Activated naive CD4-positive, alpha-beta T cell treated with anti-CD3 and anti-CD28 coated beads, Interleukin-2, amount 50 U/mL, for 72 hours (primary cell): ENCODE results near the gene GLUL. TPM values are rescaled to one million over a fixed set of nuclear protein-coding genes. Genes with fewer than 3 reads are reported as not detected.
"Not testable (repeated sequence)": the region's sequence is repeated elsewhere in the genome, so short reads cannot be mapped to it uniquely, and the experiment has no call there.

ENCODE experiments used
- ATAC-seq, 2 donors: fragments of 150-1000 bp; cut with Tn5 transposase; 2 replicates each; pipeline ENCODE4 v1.10.0; 2021; ENCODE audit warnings: mild to moderate bottlenecking in 2 of 2, moderate library complexity in 2 of 2
- DNase-seq, 2 donors: peaks; one replicate each; pipeline ENCODE4 v3.0.0; 2021 to 2022; ENCODE audit warnings: low spot score in 2 of 2
- H3K27ac Mint-ChIP-seq, 2 donors: one replicate each; pipeline ENCODE4 v1.8.0; 2022; ENCODE audit warnings: mild to moderate bottlenecking in 2 of 2, mixed read lengths in 2 of 2
- H3K36me3 Mint-ChIP-seq, 2 donors: one replicate each; pipeline ENCODE4 v1.8.0; 2022; ENCODE audit warnings: mixed read lengths in 2 of 2
- H3K9me3 Mint-ChIP-seq, 2 donors: one replicate each; pipeline ENCODE4 v1.8.0; 2022; ENCODE audit warnings: mixed read lengths in 2 of 2
- total RNA-seq, 2 donors: library from RNA; stranded (reverse); gene quantifications; one replicate each; pipeline ENCODE4 v1.2.3, GENCODE V29; 2022

The GLUL gene
- total RNA-seq, 2 donors from 2014 or later = 106 to 201 TPM

DNA sequence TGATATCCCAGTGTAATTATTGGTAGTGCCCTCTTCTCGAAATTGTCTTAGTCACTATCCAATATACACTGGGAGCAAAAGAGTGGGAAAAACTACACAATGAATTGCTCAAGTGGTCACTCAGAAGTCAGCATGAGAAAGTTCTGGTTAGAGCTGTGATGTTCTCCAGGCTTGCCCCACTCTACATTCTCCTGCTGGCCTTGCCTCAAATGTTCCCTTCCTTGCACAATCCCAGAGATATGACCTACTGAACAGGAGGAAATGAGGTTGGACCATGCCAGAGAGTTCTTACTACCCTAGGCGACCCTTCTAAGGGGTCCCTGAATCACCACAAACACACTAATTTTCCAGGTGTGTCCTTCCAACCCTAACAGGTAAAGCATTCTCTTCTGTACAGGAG is 40.8 kb downstream of the GLUL start:
- Mint-ChIP-seq H3K9me3 (no peaks in the 10 kb centered on the region), H3K36me3 (no peaks in the 10 kb centered on the region), H3K27ac (no peak overlapping the region)
- DNase-seq = no peak
- ATAC-seq = no peak

DNA sequence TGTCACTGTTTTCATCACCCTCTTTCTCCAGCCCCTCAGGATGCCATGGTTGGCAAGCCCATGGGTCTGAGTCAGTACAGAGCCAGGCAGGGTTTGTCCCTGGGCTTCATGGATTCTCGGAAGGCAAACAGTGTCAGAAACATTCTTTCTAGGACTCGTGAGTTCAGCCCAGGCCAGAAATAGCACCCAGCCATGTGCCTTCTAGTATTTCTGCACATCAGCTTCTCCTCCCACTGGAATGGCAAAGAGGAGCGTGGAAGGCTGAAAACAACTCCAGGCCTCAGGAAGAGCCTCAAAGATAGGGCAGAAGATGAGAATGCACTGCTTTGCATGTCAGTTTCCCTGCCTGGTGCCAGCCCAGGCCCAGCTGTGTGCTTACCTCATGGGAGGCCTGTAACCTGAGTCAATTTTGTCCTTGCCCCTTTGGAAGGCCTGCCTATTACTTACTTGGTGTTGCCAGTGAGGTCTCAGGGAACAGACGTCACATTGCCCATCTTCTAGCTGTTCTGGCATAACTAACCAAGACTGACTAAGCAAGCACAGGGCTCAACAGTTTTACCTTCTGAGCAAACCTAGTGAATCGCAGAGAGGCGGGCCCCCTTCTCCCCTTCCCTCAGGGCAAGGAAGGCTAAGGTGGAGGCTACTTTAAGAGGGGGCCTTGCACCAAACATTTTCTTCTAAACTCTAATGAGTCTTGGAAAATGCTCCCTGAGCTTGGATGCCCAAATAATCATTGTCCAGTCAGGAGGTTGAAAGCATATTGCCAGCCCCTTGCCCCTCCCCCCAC is 42.4 kb downstream of the GLUL start:
- Mint-ChIP-seq H3K27ac (no peak overlapping the region), H3K9me3 (no peaks in the 10 kb centered on the region), H3K36me3 (no peaks in the 10 kb centered on the region)
- ATAC-seq (no peak), DNase-seq (no peak)

DNA sequence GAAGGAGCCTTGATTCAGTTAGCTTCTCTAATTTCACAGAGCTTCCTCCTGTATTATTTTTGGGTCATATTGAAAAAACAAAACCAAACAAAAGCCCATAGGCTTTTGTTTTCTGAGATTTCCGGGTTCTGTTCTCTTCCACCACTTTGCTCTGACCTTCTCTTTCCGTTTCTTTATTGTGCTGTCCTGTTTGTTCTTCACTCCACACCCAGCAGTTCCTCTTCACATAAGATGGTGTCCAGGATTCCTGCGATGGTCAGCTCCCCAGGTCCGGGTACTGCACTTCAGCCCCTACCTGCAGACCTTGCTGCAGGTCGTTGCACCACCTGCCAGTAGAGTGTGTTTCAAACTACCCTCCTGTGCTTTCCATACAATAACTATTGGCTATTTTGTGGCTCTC is 44.6 kb downstream of the GLUL start:
- no peak overlapping the region for H3K27ac Mint-ChIP-seq
- H3K36me3 Mint-ChIP-seq = no peaks in the 10 kb centered on the region
- ATAC-seq (no peak), DNase-seq (no peak)
- no peaks in the 10 kb centered on the region for H3K9me3 Mint-ChIP-seq

DNA sequence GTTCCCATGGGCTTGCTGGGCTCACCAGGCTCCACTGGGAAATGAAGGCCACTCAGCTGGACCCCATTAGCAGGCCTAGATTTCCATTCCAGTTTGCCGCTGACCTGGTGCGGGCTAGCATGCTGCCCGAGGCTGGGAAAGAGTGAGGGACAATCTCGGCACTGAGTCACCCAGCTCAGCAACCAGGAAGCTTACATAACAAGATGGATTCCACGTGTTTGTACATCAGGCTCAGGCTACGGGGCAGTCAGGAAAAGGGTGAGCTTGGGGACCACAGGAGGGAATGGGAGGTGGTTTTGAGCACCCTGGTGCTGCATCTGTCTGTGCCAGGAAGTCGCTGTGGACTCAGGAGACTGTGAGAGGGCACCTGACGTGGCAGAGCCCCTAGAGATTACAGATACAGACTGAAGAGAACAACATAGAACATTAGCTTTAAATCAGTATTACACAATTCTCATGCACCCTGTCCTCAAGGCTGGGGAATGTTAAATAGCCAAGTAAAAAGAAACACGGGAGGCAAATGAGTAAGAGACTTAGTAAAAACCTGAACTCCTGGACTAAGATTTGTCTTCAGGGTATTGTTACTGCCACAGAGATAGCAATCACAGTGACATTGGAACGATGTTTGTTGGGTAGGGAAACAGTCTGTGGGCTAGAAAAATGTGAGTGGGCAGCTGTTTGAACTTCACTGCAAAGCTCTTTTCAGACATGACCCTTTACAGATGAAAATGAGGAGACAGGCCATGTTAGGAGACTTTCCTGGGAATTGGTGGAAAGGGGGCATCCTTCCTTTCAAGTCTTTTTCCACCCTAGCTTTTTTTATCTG is 51.1 kb downstream of the GLUL start:
- no peak for DNase-seq
- peak overlapping the region in 1 of 2 donors; percentile 57 for H3K27ac Mint-ChIP-seq
- no peaks in the 10 kb centered on the region for H3K36me3 Mint-ChIP-seq
- no peaks in the 10 kb centered on the region for H3K9me3 Mint-ChIP-seq
- ATAC-seq = no peak

DNA sequence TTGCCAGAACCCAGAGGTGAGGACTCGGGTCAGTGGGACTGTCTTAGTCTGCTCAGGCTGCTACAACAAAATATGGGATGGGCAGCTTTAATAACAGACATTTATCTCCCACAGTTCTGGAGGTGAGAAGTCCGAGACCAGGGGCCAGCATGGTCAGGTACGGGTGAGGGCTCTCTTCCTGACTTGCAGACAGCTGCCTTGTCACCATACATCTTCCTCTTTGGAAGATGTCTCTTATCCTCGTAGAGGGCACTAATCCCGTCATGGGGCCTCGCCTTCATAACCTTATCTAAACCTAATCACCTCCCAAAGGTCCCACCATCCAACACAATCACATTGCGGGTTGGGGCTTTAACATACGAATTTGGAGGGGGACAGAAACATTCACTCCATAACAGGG is 51.9 kb downstream of the GLUL start:
- DNase-seq (no peak), ATAC-seq (no peak)
- H3K36me3 Mint-ChIP-seq = no peaks in the 10 kb centered on the region
- H3K27ac Mint-ChIP-seq = peak overlapping the region in 1 of 2 donors; percentile 57
- no peaks in the 10 kb centered on the region for H3K9me3 Mint-ChIP-seq

DNA sequence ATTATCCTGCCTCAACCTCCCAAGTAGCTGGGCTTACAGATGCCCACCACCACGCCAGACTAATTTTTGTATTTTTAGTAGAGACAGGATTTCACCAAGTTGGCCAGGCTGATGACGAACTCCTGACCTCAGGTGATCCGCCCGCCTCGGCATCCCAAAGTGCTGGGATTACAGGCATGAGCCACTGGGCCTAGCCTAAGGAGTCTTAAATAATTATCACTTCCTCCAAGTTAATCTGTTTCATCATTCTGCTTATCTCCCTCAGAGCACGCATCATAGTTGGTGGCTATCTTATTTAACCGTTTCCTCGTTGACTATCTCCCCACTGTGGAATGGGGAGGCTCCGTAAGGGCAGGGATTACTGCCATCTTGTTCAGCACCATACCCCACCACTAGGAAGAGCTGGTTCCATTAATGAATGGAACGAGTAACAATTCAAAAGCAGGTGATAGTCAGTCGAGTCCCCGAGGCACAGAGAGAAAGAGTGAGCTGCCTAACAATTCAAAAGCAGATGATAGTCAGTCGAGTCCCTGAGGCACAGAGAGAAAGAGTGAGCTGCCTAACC is 52.7 kb downstream of the GLUL start:
- H3K27ac Mint-ChIP-seq = no peak overlapping the region
- H3K9me3 Mint-ChIP-seq = no peaks in the 10 kb centered on the region
- H3K36me3 Mint-ChIP-seq = no peaks in the 10 kb centered on the region

DNA sequence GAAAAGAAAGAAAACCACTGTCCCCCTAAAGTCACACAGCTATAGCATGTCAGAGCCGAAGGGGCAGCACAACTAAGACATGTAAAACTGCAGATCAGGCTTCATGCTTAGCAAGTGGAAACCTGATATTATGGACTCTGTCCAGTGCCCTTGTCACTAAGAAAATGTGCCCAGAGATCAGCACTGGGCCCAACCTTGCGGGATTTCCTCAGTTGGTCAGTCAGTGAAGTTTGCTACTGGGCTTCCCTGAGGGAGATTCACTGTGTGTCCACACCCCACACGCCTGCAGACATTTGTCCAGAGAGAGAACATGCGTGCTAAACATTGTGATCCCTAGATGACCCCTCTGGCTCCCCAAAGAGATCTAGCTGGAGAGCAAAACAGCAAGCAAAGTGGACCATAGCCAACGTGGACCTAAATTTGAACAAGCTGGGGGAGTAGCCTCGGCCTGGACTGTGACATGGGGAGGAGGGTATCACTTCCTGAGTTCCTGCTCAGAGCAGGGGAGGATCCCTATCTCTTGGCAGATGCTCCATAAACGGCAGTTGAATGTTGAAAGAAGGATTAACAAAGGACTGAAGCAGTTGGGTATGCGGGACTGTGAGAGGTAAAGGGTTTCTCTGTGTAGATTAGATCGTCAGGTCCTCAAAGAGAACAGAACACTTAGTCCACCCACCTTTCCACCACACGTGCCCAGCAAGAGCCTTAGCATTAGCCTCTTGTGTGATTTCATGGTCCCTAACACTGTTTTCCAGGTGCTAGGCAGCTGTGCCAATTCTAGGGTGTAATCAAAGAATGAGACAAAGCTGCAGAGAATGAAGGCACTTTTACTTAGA is 53.6 kb downstream of the GLUL start:
- H3K27ac Mint-ChIP-seq = peak overlapping the region in 1 of 2 donors; percentile 9
- DNase-seq (no peak), ATAC-seq (no peak)
- H3K9me3 Mint-ChIP-seq = no peaks in the 10 kb centered on the region
- H3K36me3 Mint-ChIP-seq = no peaks in the 10 kb centered on the region

More for the DNA sequence above, 52.7 kb downstream of the GLUL start:
- ATAC-seq (no peak), DNase-seq (no peak)

DNA sequence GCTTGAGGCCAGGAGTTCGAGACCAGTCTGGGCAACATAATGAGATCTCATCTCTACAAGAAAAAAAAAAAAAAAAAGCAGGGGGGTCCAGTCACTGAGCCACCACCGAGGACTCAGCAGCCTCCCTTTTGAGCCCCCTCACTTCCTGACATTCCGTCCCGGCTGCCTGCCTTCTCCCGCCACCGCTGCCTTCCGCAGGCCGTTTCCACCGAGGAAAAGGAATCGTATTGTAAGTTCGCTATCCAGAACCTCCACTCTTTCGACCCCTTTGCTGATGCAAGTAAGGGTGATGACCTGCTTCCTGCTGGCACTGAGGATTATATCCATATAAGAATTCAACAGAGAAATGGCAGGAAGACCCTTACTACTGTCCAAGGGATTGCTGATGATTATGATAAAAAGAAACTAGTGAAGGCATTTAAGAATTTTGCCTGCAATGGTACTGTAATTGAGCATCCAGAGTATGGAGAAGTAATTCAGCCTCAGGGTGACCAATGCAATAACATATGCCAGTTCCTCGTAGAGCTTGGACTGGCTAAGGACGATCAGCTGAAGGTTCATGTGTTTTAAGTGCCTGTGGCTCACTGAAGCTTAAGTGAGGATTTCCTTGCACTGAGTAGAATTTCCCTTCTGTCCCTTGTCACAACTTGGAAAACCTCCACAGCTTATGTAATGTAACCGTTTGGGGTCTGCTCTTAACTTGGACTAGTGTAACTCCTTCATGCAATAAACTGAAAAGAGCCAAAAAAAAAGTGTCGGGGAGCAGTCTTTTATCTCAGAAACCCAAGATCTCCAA is 55.6 kb downstream of the GLUL start:
- Mint-ChIP-seq H3K27ac (no peak overlapping the region), H3K36me3 (no peaks in the 10 kb centered on the region), H3K9me3 (no peaks in the 10 kb centered on the region)
- ATAC-seq = no peak
- DNase-seq = no peak

DNA sequence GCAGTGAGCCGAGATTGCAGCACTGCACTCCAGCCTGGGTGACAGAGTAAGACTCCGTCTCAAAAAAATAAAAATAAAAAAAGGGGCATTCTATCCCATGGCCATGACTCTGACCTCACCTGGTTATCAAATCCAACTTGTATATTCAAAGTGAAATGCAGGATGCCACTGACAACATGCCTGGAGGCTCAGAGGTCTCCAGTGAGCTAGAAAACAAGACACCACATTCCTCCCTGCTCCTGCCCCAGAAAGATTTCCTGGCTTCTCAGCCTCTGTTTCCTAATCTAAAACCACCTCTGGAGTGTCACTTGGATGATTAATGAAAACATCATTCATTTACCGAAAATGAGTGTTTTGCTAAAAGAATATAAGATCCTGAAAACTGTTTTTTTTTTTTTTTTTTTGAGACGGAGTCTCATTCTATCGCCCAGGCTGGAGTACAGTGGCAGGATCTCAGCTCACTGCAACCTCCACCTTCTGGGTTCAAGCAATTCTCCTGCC is 58.5 kb downstream of the GLUL start:
- ATAC-seq, H3K36me3 Mint-ChIP-seq, H3K9me3 Mint-ChIP-seq: not testable (repeated sequence)

DNA sequence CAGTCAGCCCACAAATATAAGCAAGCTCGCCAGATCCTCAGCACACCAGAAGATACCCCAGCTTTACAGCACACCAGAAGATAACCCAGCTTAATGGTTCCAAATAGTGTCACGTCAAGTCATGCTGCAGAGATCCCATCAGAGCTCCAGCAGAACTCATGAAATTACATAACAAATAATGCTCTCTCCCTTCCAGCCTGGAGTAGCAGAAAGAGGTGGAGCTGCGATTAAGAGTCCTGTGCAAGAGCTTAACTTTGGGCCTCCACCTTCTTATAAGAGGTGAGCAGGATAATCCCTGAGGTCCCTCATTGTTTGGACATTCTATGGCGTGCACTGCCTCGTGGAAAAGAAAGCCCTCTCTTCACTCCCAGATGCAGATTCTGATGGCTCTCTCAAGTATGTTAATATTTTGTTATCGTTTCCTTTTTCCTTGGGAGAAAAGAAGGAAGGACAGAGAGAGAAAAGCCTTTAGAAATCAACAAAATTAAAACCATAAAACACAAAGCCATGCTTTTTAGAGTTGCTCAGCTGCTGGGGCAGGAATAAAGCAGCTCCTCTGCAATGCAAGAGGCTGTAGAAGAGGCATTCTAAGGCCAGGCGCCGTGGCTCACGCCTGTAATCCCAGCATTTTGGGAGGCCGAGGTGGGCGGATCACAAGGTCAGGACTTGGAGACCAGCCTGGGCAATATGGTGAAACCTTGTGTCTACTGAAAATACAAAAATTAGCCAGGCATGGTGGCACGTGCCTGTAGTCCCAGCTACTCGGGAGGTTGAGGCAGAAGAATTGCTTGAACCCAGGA is 59.1 kb downstream of the GLUL start:
- ATAC-seq (no peak), DNase-seq (no peak)
- H3K27ac Mint-ChIP-seq = no peak overlapping the region
- H3K9me3 Mint-ChIP-seq = no peaks in the 10 kb centered on the region
- H3K36me3 Mint-ChIP-seq = no peaks in the 10 kb centered on the region

More for the DNA sequence above, 58.5 kb downstream of the GLUL start:
- not testable (repeated sequence) for H3K27ac Mint-ChIP-seq, DNase-seq

Other genes starting within 250 kb of the GLUL start
- gene TEDDM1, start 8.9 kb upstream of the GLUL start, total RNA-seq = not detected
- not detected for gene RGSL1, start 58.4 kb upstream of the GLUL start, total RNA-seq
- 1 to 10 TPM; 3.6 to 5.2 TPM for gene RNASEL, start 197.5 kb upstream of the GLUL start, total RNA-seq
- gene RGS16, start 212.6 kb upstream of the GLUL start, total RNA-seq = 10 to 100 TPM; 36.0 to 64.5 TPM